Esophagus squamous epithelium (tissue), 4 donors: ENCODE data around the gene OR5AU1.

ENCODE experiments used
- CTCF ChIP-seq, 6 experiments: fragments of 450-650 bp in 4 of 6; fragments of 200-600 bp in 2 of 6; sonication (generic) in 2 of 6; IDR thresholded peaks; one replicate each; pipeline ENCODE4 v1.5.1; 2016 to 2019; ENCODE audit warnings: antibody characterized with exemption in 6 of 6, mild to moderate bottlenecking in 4 of 6, moderate library complexity in 4 of 6
- POLR2A ChIP-seq, 4 donors: fragments of 450-650 bp; IDR thresholded peaks; one replicate each; pipeline ENCODE4 v1.6.1; 2017; ENCODE audit warnings: antibody characterized with exemption in 4 of 4, mild to moderate bottlenecking in 4 of 4, moderate library complexity in 3 of 4

- TF ChIP-seq CTCF (IDR thresholded peaks at IDR 0.05), result no peak
- TF ChIP-seq POLR2A (IDR thresholded peaks at IDR 0.05), result no peak
These were observed at the start of gene OR5AU1 for GRCh38 chr14:21155963-21156362.
